GM19238 (cell line): Measurements from ENCODE around the gene ALG5.

ENCODE experiments used
- DNase-seq: peaks from one replicate; pipeline ENCODE4 v3.0.0; 2011; ENCODE audit warnings: low spot score; ENCODE audit not compliant: insufficient read length

Gene ALG5, protein sequence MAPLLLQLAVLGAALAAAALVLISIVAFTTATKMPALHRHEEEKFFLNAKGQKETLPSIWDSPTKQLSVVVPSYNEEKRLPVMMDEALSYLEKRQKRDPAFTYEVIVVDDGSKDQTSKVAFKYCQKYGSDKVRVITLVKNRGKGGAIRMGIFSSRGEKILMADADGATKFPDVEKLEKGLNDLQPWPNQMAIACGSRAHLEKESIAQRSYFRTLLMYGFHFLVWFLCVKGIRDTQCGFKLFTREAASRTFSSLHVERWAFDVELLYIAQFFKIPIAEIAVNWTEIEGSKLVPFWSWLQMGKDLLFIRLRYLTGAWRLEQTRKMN

DNA sequence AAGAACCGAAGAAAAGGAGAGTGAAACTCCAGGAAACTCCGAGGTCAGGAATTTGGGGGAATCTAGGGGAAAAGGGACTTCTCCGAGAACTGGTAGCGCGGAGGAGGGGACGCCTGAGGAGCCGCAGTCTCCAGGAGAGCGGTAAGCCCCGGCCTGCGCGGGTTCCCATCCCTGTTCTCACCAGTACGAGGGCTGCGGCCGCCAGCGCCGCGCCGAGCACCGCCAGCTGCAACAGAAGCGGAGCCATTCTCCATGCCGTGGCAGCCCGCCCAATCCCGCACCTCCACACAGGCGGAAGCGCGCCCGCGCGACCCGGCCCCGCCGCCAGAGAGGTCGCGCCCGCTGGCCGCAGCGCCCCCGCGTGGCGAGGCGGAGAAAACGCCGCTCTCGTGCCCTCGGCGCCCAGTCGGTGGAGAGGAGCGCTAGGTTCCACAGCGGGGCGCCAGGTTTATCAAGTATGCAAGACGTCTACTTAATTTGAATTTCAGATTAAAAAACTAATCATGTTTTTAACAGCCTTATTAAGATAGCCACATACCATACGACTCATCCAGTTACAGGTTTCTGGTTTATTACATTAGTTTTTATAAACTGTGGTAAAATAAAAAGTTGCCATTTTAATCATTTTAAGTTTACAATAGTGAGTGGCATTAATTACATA, at the start of gene ALG5:
ALG5 (minus strand) TSS at position 287 of the 661 bp plus-strand sequence; CDS start at position 247, 40 bp downstream.
- DNase-seq, result peak; percentile 70

DNA sequence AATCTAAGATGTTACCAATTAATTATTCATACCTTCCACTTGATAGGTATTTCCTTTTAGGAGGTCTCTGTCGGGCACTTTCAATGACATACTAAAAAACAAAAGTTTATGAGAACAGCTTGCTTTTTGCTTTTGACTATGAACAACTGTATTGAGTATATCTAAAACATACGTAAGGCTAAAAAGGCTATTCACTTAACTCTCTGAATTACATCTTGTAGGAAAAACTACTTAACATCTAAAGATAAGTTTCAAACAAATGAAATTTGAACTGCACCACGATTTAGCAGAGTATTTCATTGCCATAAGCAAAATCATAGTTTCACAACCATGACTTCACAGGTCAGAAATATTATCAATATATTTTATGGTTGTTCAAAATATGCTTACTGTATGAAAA, 48.7 kb upstream of the ALG5 start:
- DNase-seq, result no peak

DNA sequence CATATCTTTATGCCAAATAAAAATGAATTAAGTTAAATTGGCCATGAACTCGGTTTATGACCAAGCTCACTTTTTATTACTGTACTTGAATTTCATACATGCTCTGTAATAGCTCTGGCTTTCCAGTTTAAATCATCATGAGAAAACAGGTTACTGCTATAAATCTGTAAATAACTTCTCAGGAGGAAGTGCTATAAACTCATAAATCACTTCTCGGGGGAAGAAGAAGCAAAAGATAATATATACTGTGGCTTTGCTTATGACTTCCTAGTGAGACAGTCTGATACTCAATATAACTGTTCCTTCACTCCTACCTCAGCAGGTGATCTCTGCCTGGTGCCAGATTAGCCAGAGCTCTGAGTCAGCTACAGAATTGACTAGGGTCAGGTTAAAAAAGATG, 47.9 kb upstream of the ALG5 start:
- no peak for DNase-seq

DNA sequence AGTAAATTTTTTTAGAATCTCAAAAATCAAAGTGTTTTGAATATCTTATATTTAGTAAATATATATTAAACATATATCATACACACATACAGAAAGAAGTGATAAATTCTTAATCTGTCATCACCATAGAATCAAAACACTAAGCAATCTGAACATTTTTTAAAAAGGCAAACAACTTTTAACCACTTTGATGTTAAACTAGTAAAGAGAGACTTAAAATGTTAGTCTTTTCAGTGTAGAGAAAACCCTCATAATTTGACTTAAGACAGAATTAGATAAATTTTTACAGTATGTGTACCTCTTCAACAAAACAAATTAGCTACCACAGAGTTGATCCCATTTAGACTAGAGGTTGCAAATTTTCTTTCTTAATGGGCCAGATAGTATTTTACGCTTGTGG, 46.9 kb upstream of the ALG5 start:
- DNase-seq, result no peak

DNA sequence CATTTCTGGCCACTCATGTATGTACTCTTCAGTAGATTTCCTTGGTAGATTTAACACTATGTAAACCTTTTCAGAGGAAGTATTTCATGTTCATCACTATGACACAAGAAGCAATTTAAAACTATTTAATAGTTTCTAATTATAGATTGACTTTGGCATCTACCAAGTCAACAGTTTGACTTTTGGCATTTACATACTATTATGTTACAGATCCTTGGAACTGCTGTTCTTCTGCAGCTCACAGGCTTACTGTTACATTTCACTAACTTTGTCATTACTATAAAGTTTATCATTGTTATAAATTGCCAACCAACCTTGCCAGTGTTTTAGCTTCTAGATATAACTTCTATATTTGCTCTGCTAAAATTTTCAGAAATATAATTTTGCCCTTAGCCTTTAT, 41.6 kb upstream of the ALG5 start:
- no peak for DNase-seq

DNA sequence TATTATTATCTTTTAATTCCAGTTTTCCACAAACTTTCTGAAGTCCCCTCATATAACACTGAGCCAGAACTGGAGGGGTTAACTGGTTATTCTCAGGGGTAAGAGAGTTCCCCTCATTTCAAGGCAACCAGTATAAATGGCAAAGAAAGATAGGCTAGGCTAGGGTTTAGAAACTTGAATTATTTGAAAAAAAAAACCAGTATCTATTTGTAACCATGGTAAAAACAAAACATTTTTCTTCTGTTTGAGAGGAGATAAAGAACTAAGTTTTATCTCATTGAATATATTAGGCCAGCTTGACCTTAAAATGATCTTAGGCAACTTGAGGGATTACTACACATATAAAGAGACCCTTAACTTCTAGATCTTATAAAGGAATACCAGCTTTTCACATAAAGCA, 40.8 kb upstream of the ALG5 start:
- DNase-seq, result no peak

DNA sequence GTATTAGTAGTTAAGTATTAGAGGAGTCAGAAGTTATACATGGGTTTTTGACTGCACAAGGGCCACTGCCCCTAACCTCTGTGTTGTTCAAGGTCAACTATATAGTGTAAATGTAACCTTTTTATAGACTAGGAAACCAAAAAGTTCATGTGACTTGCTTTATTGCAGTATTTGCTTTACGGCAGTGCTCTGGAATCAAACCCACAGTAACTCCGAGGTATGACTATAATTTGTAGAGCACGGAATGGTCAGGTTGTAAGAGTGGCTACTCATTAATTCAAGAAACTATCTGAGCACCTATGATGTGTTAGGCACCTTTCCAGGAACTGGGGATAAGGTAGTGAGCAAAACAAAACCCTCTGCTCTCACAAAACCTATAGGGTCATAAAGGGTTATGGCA, 38.1 kb upstream of the ALG5 start:
- no peak for DNase-seq

DNA sequence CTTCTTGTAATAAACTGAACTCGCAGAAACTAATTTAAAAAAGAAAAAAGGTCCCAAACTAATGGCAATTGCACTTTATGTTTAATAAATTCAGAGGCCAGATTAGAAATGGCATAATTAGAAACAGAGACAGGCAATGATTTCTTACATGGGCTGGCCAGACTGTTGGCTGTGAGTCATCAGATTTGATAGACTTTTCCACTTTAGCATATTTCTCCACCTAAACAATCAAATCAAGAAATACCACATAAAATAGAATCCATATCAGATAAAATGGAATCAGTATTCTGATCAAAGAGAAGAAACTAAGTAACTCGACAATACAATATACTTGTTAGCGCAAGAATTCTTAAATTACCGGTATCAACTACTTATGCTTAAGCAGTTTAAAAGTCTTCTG, 30.5 kb upstream of the ALG5 start:
- DNase-seq, result no peak

DNA sequence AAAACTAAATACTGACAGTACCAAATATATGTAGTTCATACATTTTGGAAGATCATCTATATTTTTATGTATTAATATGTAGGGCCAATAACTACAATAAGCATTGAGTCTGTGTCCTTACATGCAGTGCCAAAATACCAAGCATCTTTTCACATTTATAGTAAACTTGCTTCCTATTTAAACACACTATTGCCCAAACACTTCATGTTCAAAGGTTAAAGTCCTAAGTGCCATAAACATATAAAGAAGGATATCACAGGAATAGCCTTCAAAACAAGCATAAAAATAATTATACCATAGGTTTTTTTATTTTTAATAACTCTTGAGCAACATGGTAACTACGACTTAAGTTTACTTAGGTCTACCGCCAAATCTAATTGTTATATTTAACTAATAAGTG, 28.5 kb upstream of the ALG5 start:
- DNase-seq, result no peak

DNA sequence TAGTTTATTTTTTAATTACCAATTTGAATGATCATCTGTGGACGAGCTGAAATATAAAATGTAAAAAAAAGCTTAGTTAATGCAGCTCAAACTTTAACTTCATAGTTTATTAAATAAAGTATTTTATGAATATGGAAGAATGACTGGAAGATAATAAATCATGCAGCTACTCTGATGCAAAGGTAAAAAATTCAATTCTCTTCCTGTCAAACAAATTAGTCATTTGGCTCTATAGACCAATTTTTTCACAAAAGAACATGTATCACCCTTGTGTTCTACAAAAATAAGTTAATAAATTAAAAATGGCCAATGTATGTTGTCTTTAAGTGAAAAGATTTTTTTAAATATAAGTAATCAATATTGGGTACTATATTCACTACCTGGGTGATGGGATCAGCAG, 27.6 kb upstream of the ALG5 start:
- no peak for DNase-seq

DNA sequence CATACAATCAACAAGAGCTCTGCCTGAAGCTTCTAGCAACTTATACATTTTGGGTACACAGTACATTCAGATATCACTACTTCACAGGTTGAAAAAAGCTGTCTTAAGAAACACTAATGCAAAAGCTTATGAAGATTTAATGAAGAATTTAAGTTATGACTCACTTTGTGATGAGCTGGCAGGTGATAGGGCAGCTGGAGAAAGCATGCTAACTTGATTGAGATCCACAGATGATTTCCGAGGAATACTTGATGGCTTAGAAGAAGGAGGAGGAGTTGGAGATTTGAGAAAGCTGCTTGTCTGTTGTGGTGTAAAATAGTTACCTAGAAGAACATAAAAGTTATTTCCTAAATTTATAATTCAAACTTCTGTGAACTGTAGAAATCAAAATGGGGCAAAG, 24.7 kb upstream of the ALG5 start:
- no peak for DNase-seq

DNA sequence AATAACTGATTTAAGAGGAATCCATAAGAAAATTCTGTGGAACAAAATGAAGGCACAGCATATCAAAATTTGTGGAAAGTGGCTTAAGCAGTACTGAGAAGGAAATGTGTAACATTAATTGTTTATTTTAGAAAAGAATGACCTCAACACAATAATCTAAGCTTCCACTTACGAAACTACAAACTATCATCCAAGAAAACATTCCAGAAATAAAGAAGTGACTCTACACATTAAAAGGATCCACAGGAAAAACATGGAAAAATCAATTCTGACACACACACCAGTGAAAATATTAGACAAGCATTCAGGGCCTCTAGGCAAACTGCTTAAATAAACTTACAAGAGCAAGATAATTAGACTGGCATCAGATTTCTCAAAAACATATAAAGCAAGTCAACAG, 15.5 kb upstream of the ALG5 start:
- DNase-seq, result no peak

DNA sequence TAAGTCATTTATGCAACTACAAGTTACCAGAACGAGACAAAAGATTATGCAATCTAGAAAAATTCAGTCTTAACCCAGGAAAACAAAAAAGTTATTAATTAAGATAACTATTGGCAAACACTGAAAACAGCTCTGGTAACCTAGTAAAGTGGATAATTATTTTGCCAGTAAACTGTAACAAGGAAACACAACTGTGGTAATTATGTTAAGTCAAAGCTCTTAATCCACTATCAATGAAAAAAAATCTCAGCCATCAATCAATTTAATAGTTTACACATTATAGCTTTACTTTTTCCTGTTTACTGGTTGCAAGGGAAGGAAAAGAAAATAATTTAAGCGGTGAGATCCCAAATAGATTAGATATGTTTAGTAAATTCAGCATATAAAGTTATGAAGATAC, 12.6 kb upstream of the ALG5 start:
- no peak for DNase-seq

DNA sequence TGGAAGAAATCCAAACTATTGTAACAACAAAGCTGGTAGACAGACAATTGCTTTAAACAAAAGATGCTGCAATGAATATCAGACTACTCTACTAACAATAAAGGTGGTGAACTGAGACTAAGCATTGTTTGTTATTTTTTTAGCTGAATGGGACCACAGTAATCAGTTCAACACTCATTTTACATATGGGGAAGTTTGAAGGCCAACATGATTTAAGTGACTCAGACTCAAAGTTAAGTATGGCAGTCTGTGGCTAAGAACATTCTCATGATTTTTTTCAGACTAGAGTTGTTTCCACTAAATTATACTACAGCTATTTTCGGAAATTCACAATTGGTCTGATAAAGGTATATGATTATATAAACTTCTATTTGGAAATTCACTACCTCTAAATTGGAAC, 11.9 kb upstream of the ALG5 start:
- DNase-seq, result no peak

DNA sequence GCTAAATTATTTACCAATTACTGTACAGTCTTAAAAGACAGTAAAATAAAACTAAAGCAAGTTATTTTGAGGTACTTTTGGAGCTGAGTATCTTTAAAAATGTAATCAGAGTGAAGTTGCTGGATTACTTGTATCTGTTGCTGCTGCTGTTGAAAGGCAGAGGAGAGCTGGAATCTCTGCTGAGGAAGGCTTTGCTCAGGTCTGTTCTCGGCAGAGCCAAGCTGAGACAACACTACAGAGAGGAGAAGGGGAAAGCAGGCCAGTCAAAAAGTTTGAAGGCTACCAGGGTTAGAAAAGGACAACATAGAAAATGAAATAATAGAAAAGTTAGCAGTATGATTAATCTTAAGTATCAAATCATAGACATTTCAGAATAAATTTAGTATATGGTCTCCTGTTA, 11.3 kb upstream of the ALG5 start:
- no peak for DNase-seq

DNA sequence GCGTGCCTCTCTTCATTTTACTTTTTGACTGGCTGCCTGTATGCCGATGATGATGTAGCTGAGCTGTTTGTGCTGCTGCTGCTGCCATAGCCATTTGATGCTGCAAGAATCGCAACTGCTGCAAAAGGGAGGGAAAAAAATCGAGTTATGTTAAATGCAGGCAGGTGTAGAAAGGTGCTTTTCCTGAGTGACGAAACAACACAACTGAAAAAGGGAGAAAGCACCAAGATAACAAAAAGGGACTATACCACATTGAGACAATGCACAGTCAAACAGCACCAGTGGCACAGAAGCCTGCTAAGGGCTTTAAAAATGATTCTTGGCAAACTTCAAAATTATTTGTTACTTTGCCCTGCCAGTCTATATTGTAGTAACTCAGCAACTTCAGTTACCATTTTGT, 10.6 kb upstream of the ALG5 start:
- DNase-seq, result no peak

DNA sequence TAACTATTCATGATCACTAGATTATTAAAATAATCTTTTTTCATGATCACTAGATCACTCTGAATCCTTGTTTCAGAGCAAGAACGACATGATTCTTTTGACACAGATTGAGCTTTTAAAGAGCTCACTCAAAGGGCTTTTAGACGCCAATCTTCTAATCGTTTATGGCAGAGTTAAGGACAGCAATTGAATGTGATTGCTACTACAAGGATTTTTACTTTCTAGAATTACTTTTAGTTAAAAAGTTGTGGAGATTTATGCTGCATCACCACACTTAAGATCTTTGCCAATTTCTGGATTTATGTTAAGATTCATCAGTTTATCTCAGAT, 2.7 kb upstream of the ALG5 start:
- no peak for DNase-seq

DNA sequence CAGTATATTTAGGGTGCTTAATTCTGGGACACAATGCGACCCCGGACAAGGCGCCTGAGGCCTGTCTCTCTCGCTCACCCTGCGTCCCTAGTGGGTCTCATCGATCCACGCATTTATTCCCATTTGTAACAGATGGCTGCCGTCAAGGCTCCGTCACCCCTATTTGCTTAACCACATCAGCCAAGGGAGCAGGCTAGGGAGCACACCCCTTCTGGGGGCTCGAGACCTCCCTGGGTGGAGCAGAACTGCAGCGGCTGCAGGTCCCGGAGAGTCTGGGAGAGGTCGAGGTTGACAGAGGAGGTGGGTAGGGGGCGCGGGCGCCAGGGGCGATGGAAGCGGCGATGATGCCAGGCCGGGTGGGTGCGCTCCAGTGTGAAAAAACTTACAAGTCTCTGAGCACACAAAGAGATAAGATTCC, 507 bp downstream of the ALG5 start:
- DNase-seq, result peak; percentile 1

DNA sequence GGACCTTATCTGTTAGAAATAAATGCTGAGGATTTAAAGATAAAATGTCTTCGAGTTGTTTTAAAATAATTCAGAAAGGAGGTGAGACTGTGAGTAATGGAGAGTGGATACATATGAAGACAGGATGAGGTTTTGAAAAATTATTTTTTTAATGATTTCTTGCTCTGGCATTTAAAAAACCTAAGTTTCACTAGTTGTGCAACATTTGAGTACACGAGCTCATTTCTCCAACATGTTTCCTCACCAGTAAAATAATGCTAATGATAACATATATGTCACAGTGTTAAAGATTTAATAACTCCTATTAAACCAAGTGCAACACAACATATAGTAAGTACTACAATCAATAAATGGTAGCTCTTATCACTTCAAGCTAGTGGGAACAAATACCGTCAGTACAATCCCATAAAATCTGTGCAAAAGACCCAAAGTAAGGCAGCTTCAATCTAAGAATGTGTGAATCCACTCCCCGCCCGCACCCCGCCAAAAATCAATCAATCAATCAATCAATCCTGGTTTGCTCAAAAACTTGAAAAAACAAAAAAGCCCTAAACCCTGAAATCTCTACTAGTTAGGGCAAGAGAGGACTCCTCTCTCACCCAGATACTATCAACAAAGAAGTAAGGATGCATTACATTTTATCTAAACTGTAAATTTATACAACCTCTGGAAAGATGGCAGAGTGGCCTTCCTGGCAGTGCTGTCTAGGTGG, 1.3 kb downstream of the ALG5 start:
- DNase-seq, result no peak

DNA sequence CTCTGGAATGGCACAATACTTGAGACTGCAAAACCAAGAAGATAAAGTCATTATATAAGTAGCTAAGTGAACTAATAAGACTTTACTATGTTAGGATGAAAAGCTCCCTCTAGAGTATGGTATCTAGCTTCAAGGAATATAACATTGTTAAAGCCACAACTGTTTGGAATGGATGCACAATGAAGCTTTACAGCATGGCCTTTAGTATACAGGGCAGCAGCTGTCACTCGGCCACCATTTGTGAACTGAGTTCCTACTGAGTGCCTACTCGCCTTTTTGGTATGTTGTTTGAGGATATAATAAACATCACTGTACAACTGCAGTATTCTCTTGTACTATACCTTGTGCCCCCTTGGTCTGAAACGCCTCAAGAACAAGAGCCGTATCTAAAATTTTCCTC, 6.8 kb downstream of the ALG5 start:
- no peak for DNase-seq

DNA sequence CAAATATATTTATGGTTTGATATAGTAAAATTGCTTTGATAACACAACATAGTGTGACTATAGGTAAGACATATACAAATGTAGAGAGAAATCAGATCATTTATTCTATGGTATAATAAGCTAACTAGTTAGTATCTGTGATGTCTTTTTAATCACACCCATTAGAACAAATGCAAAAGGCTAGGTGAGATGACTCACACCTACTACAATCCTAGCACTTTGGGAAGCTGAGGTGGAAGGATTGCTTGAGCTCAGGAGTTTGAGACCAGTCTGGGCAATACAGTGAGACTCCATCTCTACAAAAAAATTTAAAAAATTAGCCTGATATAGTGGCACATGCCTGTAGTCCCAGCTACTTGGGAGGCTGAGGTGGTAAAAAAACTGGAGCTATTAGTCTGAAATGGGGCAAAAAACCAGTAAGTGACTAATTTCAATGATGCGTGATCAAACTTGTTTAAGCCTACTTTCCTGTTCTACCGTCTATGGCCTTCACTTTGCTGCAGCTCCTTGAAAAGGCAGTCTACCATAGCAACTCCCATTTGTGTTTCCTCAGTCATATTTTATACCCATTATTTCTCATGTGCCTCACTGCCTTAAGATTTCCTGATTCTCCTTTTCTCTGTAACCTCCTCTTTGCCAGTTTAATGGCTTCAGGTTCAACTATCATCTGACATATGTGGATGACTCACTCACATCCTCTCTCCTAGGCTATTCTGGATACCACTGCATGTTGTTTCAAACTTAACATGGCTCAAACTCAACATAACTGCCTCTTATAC, 12.5 kb downstream of the ALG5 start:
- DNase-seq, result no peak

DNA sequence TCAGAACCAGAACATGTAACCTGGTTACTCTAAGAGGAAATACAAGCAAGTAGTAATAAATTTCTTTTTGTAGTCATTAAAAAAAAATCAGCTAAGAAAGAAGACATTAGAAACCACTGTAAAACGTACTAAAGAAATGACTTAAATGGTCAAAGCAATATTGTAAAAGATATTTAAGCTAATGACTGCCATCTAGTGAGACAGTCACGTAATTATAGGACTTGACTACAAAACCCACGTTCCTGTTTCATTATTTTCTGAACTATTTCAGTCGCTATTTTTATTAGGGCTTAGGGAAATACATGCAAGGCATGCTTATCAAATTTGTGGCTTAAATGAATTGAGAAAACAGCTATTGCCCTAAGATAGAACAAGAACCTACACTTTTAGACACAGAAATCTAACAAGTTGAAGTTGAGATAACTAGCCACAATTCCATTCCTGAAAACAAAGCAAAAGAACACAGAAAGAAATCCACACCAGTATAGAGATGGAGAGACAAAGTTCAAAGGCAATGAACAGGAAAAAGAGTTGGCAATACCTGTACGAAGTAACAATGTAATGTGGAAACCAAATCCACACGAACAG, 17.9 kb downstream of the ALG5 start:
- DNase-seq, result no peak
